Body of pancreas (tissue), 4 donors: ENCODE measurements around the gene SLC12A8. TPM values are rescaled to one million over a fixed set of nuclear protein-coding genes. Genes with fewer than 3 reads are reported as not detected.

Source experiments
- ATAC-seq: fragments of 150-250 bp; one replicate; pipeline ENCODE4 v1.9.1; 2016
- DNase-seq, 4 donors: peaks; one replicate each; pipeline ENCODE4 v3.0.0-alpha.2; 2019
- H3K27ac ChIP-seq, 4 donors: fragments of 200-600 bp; sonication (generic); 1 replicate in 3 of 4; 2 replicates in 1 of 4; pipeline versions ENCODE4 v1.5.1 to v1.6.1; 2016 to 2019; ENCODE audit warnings: mild to moderate bottlenecking in 1 of 4, mixed read lengths in 1 of 4, moderate library complexity in 1 of 4
- H3K27me3 ChIP-seq, 2 donors: fragments of 200-600 bp; sonication (generic); one replicate each; pipeline ENCODE4 v1.6.0; 2016; ENCODE audit warnings: mild to moderate bottlenecking in 1 of 2
- H3K36me3 ChIP-seq, 2 donors: fragments of 200-600 bp; sonication (generic); replicated peaks in 1 of 2; 2 replicates each; pipeline ENCODE4 v1.5.1; 2016; ENCODE audit warnings: low read depth in 2 of 2; ENCODE audit not compliant: insufficient read depth in 1 of 2
- H3K4me1 ChIP-seq: fragments of 200-600 bp; sonication (generic); one replicate; pipeline ENCODE4 v1.6.0; 2016
- H3K4me3 ChIP-seq, 2 donors: fragments of 200-600 bp; sonication (generic); 1 replicate in 1 of 2; 2 replicates in 1 of 2; pipeline ENCODE4 v1.5.1; 2016 to 2019
- H3K9me3 ChIP-seq, 3 donors: fragments of 200-600 bp; sonication (generic); 1 replicate in 2 of 3; 2 replicates in 1 of 3; pipeline ENCODE4 v1.5.1; 2016
- POLR2A ChIP-seq, 3 donors: fragments of 450-650 bp; IDR thresholded peaks; one replicate each; pipeline ENCODE4 v1.6.1; 2016; ENCODE audit warnings: antibody characterized with exemption in 3 of 3, mild to moderate bottlenecking in 2 of 3
- WGBS, 2 donors: methylation state at CpG; one replicate each; pipeline ENCODE4 v1.1.5; 2017; 5-methylcytosine and 5-hydroxymethylcytosine counted together
- intact Hi-C: fragments of 100-400 bp; cut with DNase I; formaldehyde crosslinking; loops from one replicate; pipeline ENCODE4 v1.15.1; 2023
- total RNA-seq, 2 donors: library from RNA; depleted of rRNA; stranded (reverse); fragments of >200 nt; gene quantifications; one replicate each; pipeline ENCODE4 v1.1.0, GENCODE V29; 2016
- TF ChIP-seq, protein P1 (sequence below), 7 experiments: fragments of 450-650 bp in 4 of 7; fragments of 200-600 bp in 3 of 7; sonication (generic) in 3 of 7; IDR thresholded peaks; one replicate each; pipeline ENCODE4 v1.5.1; 2016 to 2019; ENCODE audit warnings: antibody characterized with exemption in 7 of 7

The SLC12A8 gene
- total RNA-seq, 2 donors from 2014 or later = 10.1 to 30.0 TPM

DNA sequence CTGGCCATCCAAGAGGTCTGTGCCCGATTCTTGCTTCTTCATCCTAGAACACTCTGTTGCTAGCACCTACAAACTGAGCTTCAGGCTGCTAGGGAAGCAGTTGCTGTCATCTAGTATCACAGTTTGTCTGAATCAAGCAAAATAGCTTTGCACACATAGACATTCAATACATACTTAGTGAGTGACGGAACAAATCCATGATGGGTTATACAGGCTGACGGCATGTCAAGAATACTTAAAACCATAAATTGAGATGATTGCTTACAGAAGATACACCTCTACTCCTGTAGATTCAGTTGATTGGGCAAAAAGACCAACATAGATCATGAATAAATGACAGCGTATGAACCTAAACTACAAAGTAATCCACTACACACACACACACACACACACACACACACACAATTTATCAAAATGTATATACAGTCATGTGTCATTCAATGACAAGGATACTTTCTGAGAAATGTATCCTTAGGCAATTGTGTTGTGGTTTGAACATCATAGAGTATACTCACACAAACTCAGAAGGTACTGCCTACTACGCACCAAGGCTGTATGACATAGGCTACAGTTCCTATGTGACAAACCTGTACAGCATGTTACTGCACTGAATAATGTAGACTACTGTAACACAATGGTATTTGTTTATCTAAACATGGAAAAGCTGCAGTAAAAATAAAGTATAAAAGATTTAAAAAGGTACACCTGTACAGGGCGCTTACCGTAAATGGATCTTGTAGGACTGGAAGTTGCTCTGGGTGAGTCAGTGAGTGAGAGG is 142.4 kb downstream of the SLC12A8 start:
- no peak overlapping the region for H3K4me3 ChIP-seq
- DNase-seq (no peak), ATAC-seq (no peak)
- H3K27ac ChIP-seq = no peak overlapping the region
- TF ChIP-seq POLR2A (IDR thresholded peaks at IDR 0.05) = no peak
- TF ChIP-seq, protein P1, sequence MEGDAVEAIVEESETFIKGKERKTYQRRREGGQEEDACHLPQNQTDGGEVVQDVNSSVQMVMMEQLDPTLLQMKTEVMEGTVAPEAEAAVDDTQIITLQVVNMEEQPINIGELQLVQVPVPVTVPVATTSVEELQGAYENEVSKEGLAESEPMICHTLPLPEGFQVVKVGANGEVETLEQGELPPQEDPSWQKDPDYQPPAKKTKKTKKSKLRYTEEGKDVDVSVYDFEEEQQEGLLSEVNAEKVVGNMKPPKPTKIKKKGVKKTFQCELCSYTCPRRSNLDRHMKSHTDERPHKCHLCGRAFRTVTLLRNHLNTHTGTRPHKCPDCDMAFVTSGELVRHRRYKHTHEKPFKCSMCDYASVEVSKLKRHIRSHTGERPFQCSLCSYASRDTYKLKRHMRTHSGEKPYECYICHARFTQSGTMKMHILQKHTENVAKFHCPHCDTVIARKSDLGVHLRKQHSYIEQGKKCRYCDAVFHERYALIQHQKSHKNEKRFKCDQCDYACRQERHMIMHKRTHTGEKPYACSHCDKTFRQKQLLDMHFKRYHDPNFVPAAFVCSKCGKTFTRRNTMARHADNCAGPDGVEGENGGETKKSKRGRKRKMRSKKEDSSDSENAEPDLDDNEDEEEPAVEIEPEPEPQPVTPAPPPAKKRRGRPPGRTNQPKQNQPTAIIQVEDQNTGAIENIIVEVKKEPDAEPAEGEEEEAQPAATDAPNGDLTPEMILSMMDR (IDR thresholded peaks at IDR 0.05) = no peak
- no peaks in the 10 kb centered on the region for H3K27me3 ChIP-seq
- H3K9me3 ChIP-seq = no peaks in the 10 kb centered on the region
- intact Hi-C loops = no loop called here
- no peaks in the 10 kb centered on the region for H3K4me1 ChIP-seq
- WGBS, 2 donors = 95 to 98% methylated on average over 7 of the region's 7 CpGs
- no peaks in the 10 kb centered on the region for H3K36me3 ChIP-seq

DNA sequence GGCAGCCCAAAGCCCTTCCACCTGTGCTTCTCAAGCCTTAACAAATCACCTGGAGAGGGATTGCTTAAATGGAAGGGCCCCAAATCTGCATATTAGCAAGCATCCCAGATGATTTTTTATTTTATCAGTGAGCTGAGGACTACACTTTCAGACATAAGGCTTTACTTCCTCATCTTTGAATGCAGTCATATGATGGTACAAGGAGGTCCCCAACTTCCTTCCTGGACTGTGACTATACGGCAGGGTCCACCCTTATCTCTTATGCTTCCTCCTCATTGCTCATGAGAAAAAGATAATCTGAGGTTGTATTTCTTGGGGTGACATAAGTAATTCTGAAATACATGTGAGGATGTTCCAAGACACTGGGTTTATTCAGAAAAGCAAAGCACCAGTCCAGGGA is 143.1 kb downstream of the SLC12A8 start:
- no peak for ATAC-seq
- H3K9me3 ChIP-seq = no peaks in the 10 kb centered on the region
- no peak for DNase-seq
- no peaks in the 10 kb centered on the region for H3K36me3 ChIP-seq
- intact Hi-C loops = no loop called here
- no peak for TF ChIP-seq POLR2A (IDR thresholded peaks at IDR 0.05)
- TF ChIP-seq, protein P1 (IDR thresholded peaks at IDR 0.05) = no peak
- no peaks in the 10 kb centered on the region for H3K4me1 ChIP-seq
- WGBS, 2 donors = 37 to 38% methylated on average over 1 of the region's 1 CpG
- H3K27ac ChIP-seq = no peak overlapping the region
- no peak overlapping the region for H3K4me3 ChIP-seq
- no peaks in the 10 kb centered on the region for H3K27me3 ChIP-seq

DNA sequence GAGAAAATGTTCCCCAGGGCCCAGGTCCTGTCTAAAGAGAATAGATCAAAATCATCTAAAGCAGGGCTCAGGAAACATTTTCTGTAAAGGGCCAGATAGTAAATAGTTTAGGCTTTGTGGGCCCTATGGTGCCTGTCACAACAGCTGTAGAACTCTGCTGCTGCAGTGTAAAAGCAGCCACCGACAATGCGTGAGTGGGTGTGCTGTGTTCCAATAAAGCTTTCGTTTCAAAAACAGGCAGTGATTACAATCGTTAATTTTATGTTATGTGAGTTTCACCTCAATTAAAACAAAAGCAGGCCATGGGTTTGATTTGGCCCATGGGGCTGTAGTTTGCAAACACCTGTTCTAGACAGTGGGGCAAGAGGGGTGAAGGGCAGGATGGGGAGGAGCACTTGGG is 144.3 kb downstream of the SLC12A8 start:
- intact Hi-C loops = no loop called here
- 83 to 90% methylated on average over 4 of the region's 4 CpGs for WGBS, 2 donors
- no peaks in the 10 kb centered on the region for H3K9me3 ChIP-seq
- H3K4me3 ChIP-seq = no peak overlapping the region
- ATAC-seq (no peak), DNase-seq (no peak)
- H3K27me3 ChIP-seq = no peaks in the 10 kb centered on the region
- H3K36me3 ChIP-seq = no peaks in the 10 kb centered on the region
- no peak overlapping the region for H3K27ac ChIP-seq
- H3K4me1 ChIP-seq = peaks cover 7% of the 10 kb centered on the region
- TF ChIP-seq, protein P1 (IDR thresholded peaks at IDR 0.05) = no peak
- TF ChIP-seq POLR2A (IDR thresholded peaks at IDR 0.05) = no peak

DNA sequence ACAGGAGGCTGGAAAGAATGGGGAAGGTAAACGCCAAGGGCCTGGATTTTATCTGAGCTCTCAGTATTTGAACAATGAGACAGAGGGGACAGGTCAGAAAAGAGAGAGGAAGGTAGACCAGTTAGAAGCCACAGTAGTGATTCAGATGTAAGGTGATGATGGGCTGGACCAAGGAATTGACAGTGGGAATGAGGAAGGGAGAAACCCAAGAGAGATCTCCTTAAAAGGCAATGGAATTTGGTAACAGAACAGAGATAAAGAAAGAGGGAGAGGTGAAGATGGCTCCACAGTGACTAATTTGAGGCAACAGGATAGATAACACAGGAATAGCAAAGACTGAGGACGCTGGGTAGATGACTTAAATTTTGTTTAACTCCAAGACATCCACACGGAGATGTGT is 145.3 kb downstream of the SLC12A8 start:
- no peak for ATAC-seq
- intact Hi-C loops = no loop called here

More for the DNA sequence above, 145.3 kb downstream of the SLC12A8 start:
- no peak for DNase-seq
- TF ChIP-seq POLR2A (IDR thresholded peaks at IDR 0.05) = no peak
- TF ChIP-seq, protein P1 (IDR thresholded peaks at IDR 0.05) = no peak
- Histone ChIP-seq H3K9me3 (no peaks in the 10 kb centered on the region), H3K36me3 (no peaks in the 10 kb centered on the region), H3K27me3 (no peaks in the 10 kb centered on the region), H3K27ac (no peak overlapping the region), H3K4me3 (no peak overlapping the region), H3K4me1 (peaks cover 17% of the 10 kb centered on the region)
- WGBS, 2 donors = 48 to 51% methylated on average over 3 of the region's 3 CpGs
